Stimulated activated CD8-positive, alpha-beta memory T cell treated with anti-CD3 and anti-CD28 coated beads, Interleukin-4, amount 100 ng/mL, for 4 hours (primary cell): ENCODE measurements around the gene PFKFB4.

Experiments
- DNase-seq, 2 donors: peaks; one replicate each; pipeline ENCODE4 v3.0.0-alpha.2; 2020; ENCODE audit warnings: low read depth in 2 of 2, low spot score in 1 of 2

Gene PFKFB4

DNA sequence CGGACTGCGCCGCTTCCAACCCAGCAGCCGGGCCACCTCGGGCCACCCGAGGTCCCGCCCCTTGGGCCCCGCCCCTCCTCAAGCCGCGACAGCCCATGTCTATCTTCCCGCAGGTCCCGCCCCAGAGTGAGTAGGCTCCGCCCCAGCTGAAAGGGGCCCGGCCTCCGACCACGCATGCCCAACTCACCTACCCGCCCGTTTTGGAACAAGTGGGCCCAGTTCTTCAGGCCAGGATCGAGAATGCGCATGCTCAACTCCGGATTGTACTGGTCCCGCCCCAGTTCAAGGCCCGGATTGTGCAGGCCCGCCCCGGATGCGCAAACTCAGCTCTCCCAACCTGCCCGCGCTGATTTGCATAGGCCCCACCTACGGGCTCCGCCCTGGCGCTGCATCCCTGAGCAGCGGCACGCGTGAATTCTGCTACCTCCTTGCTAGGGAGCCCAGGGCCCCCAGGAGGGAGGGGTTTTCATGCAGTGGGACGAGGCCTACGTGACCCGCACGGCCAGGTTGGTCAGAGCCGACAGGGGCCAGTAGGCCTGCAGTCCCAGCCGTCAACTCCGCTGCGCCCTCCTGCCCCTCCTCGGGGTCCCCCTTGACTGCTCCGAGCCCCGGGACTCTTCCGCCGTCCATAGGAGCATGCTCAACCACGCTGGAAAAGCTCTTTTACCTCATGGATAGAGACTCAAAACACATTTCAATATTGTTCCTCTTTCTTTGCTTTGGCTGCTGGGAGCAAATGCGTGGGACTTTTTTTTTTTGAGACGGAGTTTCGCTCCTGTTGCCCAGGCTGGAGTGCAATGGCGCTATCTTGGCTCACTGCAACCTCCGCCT, at the start of gene PFKFB4:
Gene PFKFB4, minus strand, starts transcription at position 8 of the 831 bp plus-strand sequence. CDS start 26 bp downstream, outside the sequence.
- peak; percentile 96 to 98 for DNase-seq

DNA sequence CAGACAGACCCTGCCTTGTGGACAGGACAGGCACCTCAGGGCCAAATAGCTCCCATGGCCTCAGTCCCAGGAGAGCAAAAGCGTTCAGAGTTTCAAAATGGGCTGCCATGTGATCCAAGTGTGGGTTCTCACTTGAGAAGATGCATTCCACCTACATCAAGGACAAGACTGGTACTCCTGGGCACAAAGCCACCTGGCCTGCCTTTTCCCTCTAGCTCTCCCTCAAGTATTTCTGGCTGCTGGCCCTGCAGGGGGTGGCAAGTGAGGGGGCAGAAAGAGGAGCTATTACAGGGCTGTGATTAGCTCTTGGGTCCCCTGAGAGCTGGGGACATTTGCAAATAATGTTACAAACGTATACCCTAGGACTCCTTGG, 45.0 kb upstream of the PFKFB4 start:
- DNase-seq: no peak

DNA sequence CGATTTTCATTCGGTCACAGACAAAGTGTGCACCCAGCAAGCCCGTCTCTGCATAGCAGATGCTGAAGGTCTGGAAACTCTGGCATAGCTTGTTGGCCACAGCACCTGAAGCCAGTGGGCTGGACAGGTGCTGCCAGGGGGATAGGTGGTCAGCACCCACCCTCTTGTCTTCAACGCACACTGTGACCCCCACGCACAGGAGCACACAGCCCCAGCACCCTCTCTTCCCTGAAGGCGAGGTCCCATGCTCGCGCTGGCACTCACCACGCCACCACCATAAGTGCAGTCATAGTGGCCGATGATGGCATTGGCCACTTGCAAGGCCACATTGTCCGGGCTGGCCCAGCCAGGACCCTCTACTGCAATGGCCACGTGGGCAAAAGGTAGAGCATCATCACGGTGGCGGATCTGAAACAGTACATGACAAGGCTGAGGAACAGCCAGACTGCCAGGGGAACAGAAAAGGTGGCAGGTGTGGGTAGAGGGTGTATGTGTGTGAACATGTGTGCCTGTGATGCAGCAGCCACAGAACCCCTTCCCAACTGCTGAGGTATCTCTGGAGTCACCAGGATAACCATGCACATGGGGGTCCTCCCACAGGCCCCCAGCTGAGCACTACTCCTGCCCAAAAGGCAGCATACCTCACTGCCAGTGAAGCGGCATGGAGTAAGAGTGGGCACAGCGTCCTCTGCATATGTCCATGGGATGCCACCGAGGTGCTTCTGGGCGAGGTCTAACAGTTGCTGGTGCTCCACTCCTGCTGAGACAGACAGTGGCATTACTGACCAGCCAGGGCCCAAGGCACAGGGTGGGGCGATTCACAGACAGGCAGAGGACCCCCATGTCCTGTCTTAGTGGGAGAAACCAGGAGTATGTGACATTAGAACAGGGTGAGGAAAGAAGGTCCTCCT, 44.4 kb upstream of the PFKFB4 start:
- no peak for DNase-seq

DNA sequence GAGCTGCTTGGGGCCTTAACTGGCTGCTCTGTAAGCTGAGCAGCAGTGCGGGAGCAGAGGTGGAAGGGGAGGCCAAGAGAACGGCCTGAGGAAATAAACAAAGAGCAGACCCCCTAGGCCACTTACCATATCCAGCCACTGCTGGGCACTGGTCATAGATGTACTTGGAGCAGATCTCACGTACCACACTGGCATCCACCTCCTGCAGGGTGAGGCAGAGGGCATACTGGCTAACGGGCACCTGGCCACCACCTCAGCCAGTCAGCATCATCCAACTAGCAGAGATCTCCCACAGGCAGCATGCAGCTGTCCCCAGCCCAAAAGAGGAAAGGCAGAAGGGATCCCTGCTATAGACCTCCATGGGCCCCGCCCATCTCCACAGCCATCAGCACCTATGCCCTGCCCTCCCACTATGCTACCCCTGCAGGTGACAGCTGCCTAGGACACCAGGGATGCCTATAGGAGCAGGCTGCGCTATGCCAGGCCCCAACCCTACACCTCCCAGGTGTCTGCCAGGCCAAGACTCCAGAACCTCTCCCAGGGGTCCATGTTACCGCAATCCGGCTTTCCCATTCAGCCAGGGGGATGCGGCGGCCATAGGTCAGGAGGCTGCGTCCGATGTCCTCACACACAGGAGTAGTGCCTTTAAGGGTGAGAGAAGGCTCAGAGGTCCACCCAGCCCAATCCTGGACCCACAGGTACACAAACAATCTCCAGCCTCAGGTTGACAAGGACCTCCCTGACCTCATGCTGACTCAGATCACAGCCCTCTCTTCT, 43.1 kb upstream of the PFKFB4 start:
- DNase-seq: no peak

DNA sequence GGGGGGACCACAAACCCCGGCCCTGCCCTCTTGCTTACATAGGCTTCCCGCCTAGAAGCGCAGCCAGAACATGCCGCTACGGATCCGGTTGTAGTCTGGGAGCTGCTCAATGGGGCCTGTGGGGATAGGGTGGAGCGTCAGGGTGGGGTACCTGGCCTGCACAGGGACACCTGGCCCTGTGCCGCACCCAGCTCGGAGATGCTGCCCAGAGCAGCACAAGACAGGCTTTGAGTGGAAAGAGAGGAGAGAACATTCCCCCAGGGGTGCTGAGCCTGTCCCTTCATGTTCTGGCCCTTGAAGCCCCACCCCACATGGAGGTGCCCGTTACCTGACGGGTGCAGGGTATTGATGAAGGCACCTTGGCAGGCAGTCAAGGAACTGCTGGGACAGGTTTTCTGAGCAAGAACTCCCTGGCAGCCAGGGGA, 42.5 kb upstream of the PFKFB4 start:
- no peak for DNase-seq

DNA sequence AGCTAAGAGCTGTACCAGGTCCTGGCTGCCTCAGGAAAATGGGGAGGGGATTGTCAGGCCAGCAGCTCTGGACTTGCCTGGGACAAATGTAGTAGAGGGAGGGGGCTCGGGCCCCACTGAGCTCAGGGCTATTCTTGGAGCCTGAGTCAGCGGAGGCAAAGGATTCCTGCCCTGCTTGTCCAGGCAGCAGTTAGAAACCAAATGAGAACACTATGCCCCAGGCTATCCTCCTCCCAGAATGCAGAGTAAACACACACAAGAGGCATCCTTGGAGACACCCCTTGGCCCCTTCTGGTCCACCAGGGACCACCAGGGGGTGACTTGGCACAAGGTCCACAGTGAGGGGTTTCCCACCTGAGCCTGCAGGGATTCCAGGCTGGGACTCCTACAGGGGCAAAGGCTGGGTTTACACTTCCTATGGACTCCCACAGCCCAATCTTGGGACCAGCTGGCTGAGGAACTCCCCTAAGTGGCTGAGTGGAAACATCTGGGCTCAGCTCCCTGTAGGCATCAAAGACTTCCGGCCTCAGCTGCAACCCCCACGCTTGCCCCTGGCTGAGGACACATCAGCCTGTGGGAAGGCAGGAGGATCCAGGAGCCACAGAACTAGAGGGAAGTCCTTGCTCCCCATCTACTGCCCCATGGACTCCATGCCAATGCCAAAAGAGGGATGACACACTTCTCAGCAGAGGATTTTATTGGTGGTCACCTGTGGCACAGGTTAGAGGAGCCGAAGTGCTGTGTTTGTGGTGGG, 41.9 kb upstream of the PFKFB4 start:
- no peak for DNase-seq

DNA sequence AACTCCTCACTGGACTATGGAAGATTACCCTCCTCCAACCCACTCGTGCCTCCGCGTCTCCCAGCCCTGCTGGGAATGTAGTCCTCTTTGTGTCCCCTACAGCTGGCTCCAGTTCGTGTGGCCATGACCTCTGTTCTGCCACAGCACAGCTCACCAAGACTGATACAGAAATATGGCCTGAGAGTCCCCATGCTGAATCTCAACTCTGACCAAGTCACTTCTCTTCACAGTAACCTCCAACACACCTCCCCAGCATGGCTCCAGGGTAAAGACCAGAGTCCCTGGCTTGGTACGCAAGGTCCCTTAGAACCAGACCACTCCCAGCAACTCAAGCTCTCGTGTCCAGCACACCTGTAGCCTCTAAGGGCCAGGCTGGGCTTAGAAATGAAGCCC, 40.8 kb upstream of the PFKFB4 start:
- DNase-seq: no peak

DNA sequence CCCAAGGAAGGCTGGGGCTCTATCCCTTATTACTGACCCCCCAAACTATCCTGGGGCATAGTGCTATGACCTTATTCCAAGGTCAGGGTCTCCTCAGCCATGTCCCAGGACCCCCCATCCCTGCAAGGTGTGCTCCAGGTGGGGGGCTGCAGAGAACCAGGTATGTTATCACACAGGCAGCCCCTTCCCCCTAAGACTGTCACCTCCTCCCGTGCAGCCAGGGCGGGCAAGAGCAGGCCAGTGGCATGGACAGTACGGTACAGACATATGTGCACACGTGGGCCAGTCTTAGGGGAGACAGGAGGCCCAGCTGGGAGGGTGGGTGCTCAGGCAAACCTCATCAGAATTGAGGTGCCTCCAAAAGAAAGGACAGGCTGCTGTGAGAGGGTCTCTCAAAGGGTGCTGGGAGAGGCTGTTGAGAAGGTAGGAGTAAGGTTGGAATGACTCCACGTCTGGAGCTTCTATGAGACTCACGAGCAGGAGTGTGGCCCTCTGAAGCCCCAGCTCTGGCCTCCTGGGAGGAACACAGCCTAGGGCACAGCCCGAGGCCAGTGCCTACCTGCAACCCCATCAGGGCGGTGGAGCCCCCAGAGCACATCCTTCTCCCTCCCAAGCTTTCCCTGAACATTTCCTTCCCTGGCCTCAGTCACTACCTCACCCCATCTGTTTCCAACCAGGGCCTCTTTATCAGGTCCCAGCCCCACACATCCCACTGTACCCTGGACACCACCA, 40.2 kb upstream of the PFKFB4 start:
- no peak for DNase-seq

DNA sequence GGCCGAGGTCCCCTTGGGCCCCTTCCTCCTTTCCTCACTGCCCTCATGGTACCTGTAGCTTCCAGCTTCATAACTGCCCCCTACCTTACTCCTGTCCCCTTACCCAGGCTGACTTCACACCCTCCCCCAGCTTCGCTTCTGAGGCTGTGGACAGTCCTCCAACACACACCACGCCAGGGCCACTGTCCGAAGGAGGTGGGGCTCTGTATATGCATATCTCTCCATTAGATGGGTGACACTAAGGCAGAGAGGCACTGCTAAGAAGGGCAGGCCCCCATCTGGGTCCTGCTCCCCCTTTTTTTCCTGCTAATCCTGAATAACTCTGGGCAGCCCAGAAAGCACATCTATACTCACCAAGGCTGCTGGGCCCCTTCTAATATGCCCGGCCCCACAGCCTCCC, 39.6 kb upstream of the PFKFB4 start:
- DNase-seq: no peak

DNA sequence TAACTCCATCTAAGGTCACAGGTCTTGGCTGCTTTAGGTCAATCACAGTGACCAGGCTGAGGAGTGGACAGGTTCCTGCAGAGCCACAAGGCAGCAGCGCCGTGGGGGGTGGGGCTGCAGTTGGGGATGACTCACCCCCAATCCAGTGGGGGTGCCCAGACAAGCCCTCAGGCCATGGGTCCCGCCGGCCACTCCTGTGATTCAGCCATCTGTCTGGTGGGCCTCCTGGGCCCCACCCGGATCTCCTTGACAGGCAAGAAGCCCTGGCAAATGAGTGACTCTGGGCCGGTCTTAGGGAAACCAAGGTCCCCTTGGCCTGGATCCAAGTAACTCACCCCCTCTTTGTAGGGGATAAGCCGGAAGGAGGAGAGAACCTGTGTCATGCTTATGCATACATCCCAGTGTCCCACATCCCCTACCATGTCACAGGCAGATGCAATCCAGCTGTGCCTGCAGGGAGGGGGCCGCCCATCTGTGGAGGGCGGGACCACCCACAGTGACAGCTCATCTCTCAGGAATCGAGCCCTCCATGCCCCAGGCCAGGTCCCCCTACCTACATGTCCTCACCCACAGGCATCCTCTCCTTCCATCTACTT, 39.0 kb upstream of the PFKFB4 start:
- no peak for DNase-seq

DNA sequence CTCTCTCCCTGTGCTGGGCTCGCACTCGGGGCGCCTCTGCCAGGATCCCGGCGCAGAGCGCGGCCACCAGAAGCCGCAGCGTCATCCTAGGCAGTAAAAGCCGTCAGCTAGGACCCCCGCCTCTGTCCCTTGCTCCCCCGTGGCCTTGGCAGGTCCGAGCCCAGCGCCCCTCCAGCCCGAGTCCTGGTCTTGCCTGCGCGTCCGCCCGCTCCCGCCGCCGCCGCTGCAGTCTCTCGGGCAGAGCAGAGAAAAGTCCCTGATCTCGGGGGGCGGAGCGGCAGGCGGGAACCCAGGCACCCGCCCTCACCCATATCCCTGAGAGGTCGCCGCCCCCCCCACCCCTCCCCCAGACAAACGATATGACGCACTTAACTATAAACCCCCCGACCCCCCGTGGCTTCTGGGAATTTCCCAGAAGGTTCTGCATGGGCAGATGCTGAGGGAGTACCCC, 38.5 kb upstream of the PFKFB4 start, which contains the start of gene COL7A1:
Gene COL7A1, minus strand, starts transcription at position 255 of the 451 bp plus-strand sequence. Its CDS starts 170 bp downstream, at position 85.
- DNase-seq: no peak

DNA sequence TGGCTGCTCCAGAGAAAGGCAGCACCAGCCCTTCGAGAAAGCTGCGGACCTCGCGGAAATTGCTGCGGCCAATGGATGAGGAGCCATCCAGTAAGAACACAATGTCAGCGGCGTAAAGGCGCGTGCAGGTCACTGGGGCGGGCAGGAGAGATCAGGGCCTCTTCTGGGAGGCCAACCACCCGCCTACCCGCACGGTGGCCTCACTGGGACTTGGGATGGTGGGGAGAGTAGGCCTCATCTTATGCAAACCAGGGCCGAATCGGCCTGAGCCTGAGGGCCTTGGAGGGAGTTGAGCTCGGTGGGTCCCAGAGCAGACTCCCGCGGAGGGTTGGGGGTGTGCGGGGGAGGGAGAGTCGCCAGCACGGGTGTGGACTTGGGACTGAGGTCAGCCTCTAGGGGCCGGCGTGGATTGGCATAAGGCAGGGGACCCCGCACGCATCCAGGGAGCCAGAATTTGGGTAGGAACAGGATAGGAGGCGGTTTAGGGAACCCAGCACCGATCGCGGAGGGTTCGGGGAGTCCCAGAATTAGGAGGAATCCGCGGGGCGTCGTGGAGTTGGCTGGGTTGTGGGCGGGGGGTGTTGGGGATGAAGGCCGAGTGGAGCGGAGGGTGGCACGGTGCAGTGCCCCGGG, 37.9 kb upstream of the PFKFB4 start:
- no peak for DNase-seq

DNA sequence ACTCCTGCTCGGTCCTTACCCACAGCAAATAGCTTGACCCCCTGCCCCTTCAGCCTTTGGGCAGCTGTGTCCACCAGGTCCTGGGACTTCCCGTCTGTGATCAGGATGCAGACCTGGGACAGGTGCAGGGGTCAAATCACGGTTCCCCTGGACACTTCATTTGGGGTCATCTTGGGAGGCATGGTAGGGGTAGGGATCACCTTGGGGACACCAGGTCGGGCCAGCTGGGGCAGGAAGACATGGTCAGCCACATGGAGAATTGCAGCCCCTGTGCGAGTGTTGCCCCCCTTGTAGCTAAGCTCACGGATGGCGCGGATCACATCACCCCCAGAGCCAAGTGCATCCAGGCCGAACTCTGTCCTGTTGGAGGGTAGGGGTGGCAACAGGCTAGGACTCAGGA, 36.7 kb upstream of the PFKFB4 start:
- DNase-seq: no peak

DNA sequence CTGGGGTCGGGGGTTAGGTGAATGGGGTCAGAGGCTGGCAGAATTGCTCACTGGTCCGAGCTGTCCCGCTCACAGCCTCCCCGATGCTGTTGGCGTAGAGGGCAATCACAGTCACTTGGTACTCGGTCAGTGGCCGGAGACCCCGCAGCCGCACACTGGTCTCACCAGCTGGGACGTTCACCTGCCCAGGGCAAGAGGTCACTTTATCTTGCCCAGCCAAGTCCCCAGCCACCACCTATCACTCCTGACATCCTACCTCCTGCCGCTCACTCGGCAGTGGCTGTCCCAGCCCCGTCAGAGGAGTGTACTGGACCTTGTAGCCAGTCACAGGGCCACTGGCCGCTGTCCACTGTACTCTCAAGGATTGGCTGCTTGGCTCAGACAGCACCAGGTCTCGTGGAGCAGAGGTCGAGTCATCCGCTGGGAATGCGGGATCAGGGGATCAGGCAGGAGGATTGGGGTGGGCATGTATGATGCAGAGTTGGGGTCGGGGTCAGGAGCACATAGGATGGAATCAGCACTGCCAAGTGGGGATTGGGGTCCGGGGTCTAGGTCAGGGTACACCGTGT, 36.0 kb upstream of the PFKFB4 start:
- DNase-seq: no peak

DNA sequence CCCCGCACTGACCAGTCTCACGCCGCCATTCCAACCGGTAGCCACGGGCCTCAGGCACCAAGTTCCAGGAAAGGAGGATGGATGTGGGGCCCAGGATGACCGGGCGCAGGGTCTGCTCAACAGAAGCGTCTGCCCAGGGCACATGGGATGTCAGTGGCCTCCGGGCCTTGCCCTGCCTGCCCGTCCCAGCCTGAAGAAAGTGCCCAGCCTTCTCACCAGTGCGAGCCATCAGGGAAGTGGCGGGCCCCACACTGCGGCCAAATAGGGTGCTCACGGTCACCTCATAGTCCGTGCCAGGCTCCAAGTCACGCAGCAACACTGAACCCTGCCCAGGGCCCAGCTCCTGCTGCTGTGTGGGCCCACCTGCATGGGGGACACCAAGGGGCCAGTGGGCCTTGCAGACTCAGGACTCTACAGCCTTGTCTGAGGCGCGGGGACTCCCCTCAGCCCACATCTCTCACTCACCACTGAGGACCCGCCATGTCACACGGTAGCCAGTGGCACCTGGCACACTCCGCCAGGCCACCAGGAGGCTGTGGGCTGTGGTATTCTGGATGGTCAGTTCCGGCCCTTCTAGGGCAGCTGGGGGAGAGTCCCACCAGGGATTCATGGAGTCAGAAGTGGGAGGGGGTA, 35.4 kb upstream of the PFKFB4 start:
- DNase-seq: no peak

DNA sequence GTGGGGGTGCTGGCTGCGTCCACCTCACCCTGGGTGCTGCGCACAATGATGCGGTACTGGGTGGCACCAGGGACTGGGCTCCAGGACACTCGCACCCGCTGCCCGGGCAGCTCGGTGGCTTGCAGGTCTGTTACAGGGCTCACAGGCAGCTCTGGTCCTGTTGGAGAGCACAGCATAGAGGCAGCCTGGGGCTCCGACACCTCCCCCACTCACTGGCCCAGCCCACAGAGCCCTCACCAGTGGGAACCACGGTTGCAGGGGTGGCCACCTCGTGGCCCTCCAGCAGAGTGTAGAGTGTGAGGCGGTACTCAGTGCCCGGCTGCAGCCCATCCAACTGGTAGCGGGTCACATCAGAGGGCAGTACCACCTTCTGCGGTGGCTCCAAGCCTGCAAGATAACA, 34.8 kb upstream of the PFKFB4 start:
- no peak for DNase-seq

DNA sequence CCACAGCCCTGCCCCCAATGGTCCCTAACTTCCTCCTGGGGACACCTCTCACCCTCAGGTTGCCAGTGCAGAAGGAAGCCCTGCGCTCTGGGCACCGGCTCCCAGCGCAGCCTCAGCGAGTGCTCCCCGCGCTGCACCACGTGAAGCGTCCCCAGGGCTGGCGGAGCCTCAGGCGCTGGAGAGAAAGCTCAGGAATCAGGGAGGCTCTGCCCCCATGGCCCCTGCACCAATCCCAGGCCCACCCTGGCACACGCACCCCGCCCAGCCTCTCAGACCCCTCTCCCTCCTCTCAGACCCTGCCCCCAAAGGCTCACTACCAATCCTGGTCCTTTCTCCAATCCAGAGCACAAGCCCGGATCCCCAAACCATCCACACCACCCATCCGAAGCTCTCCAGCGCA, 31.6 kb upstream of the PFKFB4 start:
- no peak for DNase-seq

DNA sequence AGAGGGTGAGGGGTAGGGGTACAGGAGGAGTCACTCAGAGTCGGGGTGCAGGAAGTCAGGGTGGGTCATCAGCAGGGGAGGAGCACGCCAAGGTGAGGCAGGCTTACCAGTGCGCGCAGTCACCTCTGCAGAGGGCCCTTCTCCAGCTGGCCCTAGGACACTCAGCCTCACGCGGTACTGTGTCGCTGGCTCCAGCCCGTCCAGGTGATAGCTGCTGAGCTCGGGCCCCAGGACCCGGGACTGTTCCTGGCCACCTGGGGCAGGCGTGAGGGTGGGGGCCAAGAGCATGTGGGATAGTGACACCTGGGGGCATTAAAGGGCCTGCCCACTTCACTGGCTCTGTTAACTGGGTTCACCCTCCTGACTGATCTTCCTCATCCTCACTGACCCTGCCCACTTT, 31.1 kb upstream of the PFKFB4 start:
- DNase-seq: no peak
